Measurements from ENCODE around the gene CLDN9.

Gene CLDN9

DNA sequence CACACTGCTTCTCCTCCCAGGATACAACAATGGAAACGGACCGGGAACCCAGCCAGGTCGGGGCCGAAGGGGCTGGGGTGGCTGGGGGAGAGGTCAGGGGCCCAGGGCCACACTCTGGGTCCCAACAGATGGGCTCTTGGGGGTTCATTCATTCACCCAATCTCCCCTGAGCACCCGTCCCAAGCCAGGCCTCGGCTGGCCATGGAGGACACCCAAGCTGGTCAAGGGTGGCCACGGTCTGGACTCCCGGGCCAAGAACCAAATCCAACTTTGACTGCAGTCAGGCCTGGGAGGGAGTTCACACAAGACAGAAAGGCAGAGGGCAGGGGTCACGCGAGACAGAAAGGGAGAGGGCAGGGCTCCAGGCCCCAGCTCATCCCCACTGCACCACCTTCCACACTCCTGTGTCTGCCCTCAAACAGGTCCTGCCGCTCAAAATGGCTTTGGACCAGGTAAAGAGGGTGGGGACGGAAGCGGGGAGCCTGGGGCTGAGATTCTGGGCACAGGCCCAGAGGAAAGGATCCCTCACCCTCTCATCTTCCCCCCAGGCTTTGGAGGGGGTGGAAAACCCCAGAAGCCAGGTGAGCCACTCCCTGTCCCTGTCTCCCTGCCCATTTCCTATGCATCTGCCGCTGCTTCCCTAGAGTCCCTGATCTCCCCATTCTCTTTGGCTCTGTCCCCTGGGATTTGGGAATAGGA, 20.2 kb upstream of the CLDN9 start:
- TF ChIP-seq, protein P1, sequence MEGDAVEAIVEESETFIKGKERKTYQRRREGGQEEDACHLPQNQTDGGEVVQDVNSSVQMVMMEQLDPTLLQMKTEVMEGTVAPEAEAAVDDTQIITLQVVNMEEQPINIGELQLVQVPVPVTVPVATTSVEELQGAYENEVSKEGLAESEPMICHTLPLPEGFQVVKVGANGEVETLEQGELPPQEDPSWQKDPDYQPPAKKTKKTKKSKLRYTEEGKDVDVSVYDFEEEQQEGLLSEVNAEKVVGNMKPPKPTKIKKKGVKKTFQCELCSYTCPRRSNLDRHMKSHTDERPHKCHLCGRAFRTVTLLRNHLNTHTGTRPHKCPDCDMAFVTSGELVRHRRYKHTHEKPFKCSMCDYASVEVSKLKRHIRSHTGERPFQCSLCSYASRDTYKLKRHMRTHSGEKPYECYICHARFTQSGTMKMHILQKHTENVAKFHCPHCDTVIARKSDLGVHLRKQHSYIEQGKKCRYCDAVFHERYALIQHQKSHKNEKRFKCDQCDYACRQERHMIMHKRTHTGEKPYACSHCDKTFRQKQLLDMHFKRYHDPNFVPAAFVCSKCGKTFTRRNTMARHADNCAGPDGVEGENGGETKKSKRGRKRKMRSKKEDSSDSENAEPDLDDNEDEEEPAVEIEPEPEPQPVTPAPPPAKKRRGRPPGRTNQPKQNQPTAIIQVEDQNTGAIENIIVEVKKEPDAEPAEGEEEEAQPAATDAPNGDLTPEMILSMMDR (IDR thresholded peaks at IDR 0.05; ENCODE audit: unreplicated experiment in 3 of 3): no peak
- Mint-ChIP-seq H3K36me3 (ENCODE audit: low read depth) (no peaks in the 10 kb centered on the region), H3K4me1 (no peaks in the 10 kb centered on the region), H3K27ac (no peak overlapping the region), H3K27me3 (ENCODE audit: low read depth) (no peaks in the 10 kb centered on the region), H3K9me3 (no peaks in the 10 kb centered on the region), H3K4me3 (no peak overlapping the region)

DNA sequence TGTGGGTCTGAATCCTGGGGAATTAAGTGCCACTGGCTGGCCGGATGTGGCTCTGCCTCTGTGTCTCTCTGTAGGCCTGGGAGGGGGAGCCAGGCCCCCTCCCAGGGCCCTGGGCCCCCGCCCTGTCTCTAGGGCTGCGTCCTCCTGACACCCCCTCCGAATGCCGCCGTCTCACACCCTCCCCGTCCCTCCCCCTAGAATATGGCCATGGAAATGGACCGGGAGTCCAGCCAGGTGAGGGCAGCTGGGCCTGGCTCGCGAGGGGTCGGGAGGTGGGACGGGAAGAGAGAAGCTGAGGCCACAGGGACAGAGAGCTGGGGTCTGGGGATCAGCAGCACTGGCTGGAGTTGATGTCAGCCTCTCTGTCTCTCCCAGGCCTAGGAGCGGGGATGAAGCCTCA, 16.4 kb upstream of the CLDN9 start:
- H3K27me3 Mint-ChIP-seq (ENCODE audit: low read depth): peaks cover 9% of the 10 kb centered on the region
- H3K4me3 Mint-ChIP-seq: no peak overlapping the region
- no peaks in the 10 kb centered on the region for H3K9me3 Mint-ChIP-seq
- TF ChIP-seq, protein P1 (IDR thresholded peaks at IDR 0.05; ENCODE audit: unreplicated experiment in 3 of 3): no peak
- no peak overlapping the region for H3K27ac Mint-ChIP-seq
- no peaks in the 10 kb centered on the region for H3K4me1 Mint-ChIP-seq
- H3K36me3 Mint-ChIP-seq (ENCODE audit: low read depth): no peaks in the 10 kb centered on the region

DNA sequence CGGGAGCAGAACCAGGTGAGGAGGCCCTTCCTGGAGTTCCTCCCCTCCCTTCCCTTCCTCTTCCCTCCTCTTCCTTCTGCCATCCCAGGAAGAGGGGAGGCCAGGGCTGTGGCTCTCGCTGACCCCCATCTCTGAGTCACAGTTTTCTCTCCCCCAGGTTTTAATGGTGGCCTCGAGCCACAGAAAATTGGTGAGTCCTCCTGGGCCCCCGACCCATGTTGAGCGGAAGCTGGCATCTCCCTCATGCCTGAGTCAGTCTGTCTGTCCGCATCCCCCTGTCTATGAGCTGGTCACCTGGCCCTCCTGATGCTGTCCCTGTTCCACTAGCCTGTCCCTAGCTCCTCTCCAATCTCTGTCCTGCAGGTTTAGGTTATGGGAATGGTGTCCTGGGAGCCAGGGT, 12.8 kb upstream of the CLDN9 start:
- no peak overlapping the region for H3K4me3 Mint-ChIP-seq
- H3K27ac Mint-ChIP-seq: no peak overlapping the region
- no peaks in the 10 kb centered on the region for H3K9me3 Mint-ChIP-seq
- no peaks in the 10 kb centered on the region for H3K36me3 Mint-ChIP-seq (ENCODE audit: low read depth)
- H3K27me3 Mint-ChIP-seq (ENCODE audit: low read depth): peaks cover 24% of the 10 kb centered on the region
- TF ChIP-seq, protein P1 (IDR thresholded peaks at IDR 0.05; ENCODE audit: unreplicated experiment in 3 of 3): no peak
- H3K4me1 Mint-ChIP-seq: no peaks in the 10 kb centered on the region

DNA sequence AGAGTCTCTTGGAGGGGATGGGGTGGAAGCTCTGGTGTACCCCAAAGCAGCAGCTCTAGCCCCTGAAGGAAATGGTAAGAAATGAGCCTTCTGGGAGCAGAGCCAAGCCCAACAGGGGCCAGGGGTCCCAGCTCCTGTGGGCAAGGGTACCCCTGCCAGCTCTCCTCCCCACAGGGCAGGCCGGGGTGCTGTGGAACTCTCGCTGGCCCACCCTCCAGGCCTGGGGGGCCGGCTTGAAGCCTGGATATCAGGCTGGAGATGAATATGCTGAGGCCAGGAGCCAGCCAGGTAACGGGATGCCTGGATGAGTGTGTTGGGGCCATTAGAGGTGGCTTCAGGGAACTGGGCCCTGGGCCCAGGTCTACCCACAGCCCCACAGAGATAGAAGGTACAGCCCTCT, 12.2 kb upstream of the CLDN9 start:
- Mint-ChIP-seq H3K27ac (no peak overlapping the region), H3K4me3 (no peak overlapping the region), H3K36me3 (ENCODE audit: low read depth) (no peaks in the 10 kb centered on the region), H3K4me1 (no peaks in the 10 kb centered on the region), H3K9me3 (no peaks in the 10 kb centered on the region), H3K27me3 (ENCODE audit: low read depth) (peaks cover 30% of the 10 kb centered on the region)
- TF ChIP-seq, protein P1 (IDR thresholded peaks at IDR 0.05; ENCODE audit: unreplicated experiment in 3 of 3): no peak

DNA sequence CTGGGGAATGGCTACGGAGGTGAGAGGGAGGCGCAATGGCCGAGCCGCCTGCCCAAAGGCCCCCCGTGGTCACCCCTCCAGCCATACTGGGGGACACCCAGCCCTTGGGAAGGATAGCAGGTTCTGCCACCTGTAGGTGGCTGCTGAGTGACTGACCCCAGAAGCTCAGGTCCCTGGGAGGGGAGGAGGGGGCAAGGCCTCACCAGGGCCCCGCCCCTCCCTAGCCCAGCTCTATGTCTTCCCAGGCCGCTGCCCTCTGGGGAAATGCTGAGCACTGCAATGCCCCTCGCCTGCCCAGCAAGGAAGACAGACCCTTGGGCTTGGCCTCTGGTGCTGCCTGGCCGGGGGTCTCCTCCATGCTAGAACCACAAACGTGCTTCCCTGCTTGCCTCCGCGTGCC, 11.4 kb upstream of the CLDN9 start:
- Mint-ChIP-seq H3K27ac (no peak overlapping the region), H3K27me3 (ENCODE audit: low read depth) (peaks cover 38% of the 10 kb centered on the region), H3K9me3 (no peaks in the 10 kb centered on the region), H3K4me3 (no peak overlapping the region), H3K36me3 (ENCODE audit: low read depth) (no peaks in the 10 kb centered on the region), H3K4me1 (no peaks in the 10 kb centered on the region)
- TF ChIP-seq, protein P1 (IDR thresholded peaks at IDR 0.05; ENCODE audit: unreplicated experiment in 3 of 3): no peak

DNA sequence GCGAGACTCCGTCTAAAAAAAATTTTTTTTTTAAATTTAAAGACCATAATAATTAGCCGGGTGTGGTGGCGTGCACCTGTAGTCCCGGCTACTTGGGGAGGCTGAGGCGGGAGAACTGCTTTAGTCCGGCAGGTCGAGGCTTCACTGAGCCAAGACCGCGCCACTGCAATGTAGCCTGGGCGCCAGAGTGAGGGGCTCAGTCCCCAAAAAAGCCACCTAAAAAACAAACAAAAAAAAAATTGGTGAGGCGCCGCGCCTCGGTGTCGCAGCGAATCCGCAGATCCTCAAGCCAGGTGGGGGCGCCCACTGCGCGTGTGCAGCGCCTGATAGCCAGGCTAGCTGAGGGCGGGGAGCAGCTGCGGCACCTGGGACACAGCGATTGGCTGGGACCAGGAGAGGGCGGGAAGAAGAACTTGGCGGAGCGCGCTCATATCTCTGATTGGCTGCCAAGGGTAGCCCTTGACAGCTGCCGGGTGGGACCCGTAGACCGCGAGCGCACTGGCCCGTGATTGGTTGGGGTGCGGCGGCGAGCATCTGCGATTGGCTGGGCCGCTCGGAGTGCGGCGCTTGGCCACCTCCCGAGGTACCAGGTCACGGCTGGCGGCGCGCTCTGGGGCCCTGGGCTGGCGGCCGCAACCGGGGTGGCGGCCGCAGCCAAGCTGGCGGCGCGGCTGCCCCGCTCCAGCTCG, 9.0 kb upstream of the CLDN9 start:
- no peaks in the 10 kb centered on the region for H3K36me3 Mint-ChIP-seq (ENCODE audit: low read depth)
- H3K4me1 Mint-ChIP-seq: peaks cover 12% of the 10 kb centered on the region
- TF ChIP-seq, protein P1 (IDR thresholded peaks at IDR 0.05; ENCODE audit: unreplicated experiment in 3 of 3): peak; percentile 12 to 52 (median 35)
- H3K4me3 Mint-ChIP-seq: peak overlapping the region; percentile 76 to 83 (median 77)
- H3K27ac Mint-ChIP-seq: no peak overlapping the region
- H3K27me3 Mint-ChIP-seq (ENCODE audit: low read depth): peaks cover 62% of the 10 kb centered on the region
- no peaks in the 10 kb centered on the region for H3K9me3 Mint-ChIP-seq
